ENCODE results near the gene VPS37B.
A peak's percentile ranks its signal among the peaks of the same experiment; 100 is the strongest.

Gene VPS37B

DNA sequence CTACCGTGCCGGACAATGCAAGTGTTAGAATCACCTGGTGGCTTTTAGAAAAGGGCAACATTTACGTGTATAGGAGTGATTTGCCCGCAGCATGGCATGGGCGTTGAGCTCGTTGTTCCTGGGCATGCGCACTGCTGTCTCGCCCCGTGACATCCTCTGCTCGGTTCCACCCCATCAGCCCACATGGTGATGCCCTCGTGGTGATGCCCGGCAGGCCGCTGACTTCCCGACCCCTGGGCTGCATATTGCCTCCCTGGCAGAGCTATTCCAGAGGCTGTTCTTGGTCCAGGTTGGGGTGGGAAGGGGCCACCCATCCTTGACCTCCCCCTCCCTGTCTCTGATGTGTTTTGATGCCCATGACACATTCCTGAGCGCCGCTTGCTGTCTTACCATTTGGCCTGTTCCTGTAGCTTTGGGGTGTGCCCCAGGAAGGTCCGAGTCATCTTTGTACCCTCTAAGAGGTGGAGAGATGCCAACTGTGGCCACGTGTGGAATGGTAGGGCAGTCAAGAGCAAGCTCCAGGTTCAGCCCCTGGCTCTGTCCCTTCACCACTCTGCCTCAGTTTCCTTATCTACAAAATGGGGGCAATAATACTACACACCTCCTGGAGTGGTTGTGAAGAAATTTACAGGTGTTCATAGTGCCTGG is 55.9 kb downstream of the VPS37B start:
- no peak for DNase-seq (ENCODE audit: low read depth)

GRCh38 chr12:122838841-122839240 is 57.1 kb downstream of the VPS37B start:
- no peak for DNase-seq (ENCODE audit: low read depth)

GRCh38 chr12:122837306-122838265 is 58.3 kb downstream of the VPS37B start:
- no peak for DNase-seq (ENCODE audit: low read depth)

- DNase-seq (ENCODE audit: low read depth) = no peak
These were observed 59.6 kb downstream of the VPS37B start for GRCh38 chr12:122836027-122836921.

DNA sequence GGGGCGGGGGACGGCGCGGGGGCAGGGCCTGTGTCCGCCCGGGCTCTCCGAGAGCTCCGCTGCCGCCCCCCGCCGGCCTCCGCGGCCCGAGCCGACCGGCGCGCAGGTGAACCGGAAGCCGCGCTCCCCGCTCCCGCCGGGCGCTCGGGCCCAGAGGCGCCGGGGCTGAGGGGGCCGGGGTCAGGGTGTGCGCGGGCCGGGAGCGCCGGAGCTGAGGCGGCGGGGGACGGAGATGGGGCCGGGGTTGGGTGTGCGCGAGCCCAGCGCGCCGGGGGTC is 60.2 kb downstream of the VPS37B start:
- no peak for DNase-seq (ENCODE audit: low read depth)

GRCh38 chr12:122834921-122835749 is 60.8 kb downstream of the VPS37B start, which contains the start of gene HIP1R:
TSS of gene HIP1R (plus strand) at chr12:122835457. CDS start at chr12:122835551, 94 bp downstream.
- DNase-seq (ENCODE audit: low read depth) = no peak

DNA sequence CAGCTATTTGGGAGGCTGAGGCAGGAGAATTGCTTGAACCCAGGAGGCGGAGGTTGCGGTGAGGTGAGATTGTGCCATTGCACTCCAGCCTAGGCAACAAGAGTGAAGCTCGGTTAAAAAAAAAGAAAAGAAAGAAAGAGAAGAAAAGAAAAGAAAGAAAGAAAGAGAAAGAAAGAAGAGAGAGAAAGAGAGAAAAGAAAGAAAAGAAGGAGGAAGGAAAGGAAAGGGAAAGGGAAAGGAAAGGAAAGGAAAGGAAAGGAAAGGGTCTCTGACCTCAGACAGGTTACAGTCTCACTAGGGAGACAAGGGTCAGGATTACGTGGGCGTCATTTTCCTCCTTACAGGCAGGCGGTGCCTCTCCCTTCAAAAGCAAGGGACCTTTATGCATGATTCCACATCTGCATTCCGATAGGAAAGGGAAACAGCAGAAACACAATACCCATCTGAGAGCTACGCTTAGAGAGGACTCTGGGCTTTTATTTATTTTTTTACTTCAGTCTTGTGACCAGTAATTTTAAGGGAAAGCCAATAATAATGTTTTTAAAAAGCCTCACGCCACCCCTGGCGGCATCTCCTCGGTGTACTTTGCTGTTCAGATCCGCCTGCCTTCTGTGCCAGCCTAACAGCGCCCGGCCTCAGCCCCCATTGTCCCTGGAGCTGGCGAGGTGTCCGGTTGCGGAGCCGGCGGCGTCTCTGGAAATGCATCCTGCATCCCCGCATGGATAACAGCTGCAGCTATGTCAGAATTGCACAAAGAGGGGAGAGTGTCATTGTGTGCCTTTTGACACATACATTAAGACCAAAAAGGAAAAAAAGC is 61.6 kb downstream of the VPS37B start:
- no peak for DNase-seq (ENCODE audit: low read depth)

DNA sequence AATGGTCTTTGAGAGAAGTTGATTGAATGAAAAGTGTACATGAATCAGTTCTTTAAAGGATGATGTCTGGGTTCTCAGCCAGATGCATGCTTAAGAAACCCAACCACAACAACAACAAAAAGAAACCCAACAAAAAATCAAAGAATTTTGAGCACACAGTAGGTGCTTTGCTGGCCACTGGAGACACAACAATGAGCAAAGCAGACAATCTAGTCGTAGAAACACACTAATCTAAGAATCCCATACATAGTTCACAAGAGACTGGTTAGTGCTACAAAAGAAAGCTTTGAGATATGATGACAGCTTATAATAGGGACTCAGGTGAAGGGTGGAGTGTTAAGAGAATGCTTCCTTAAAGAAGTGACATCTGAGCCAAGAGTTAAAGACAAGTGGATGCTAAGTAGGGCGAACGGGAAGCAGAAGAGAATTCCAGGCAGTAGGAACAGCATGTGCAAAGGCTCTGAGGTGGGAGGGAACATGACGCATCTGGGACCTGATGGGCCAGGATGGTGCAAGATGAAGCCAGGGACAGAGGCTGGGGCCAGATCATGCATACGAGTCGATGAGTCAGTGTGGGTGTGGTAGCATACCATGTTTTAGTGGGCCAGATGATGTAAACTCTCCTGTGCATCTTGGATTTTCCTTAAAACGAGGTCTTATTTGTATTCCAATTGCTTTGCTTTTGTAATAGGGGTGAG is 65.3 kb downstream of the VPS37B start:
- DNase-seq (ENCODE audit: low read depth) = peak; percentile 54

GRCh38 chr12:122827258-122827657 is 68.7 kb downstream of the VPS37B start:
- DNase-seq (ENCODE audit: low read depth) = no peak

DNA sequence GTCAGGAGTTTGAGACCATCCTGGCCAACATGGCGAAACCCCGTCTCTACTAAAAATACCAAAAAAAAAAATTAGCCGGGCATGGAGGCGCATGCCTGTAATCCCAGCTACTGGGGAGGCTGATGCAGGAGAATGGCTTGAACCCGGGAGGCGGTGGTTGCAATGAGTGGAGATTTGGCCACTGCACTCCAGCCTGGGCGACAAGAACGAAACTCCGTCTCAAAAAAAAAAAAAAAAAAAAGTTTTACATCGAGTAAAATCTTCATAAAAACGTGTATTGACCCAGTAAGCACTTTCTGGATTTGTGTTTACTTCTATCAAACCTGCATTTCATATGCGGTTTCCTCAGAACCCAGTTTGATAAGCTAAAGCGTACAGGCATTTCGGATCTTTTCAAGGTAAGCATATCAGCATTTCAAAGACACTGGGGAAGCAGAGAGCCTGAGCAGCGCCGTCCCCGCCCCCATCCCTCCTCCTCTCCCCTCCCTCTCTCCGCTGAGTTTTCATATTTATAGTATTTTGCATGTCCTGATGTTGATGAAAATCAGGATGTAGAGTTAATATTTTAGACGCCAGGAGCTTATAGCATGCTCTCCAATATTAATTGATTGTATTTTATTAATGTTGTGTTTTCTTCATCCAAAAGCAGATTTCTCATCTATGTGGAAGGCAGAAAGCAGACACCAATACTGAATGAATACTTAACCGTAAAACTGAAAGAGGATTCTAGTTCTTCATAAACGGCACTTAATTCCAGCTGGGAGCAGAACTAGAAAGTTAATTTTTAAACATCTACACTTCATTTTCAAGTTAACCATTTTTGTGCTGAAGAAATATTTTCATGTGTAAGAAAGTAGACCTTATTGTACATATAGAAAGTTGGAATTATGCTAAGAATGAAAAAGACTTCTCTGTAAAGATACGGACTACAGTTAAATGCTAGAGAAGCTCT is 69.9 kb downstream of the VPS37B start:
- DNase-seq (ENCODE audit: low read depth) = no peak

- no peak for DNase-seq (ENCODE audit: low read depth)
These were observed 72.5 kb downstream of the VPS37B start for GRCh38 chr12:122823429-122823828.

- DNase-seq (ENCODE audit: low read depth) = no peak
These were observed 75.1 kb downstream of the VPS37B start for GRCh38 chr12:122820838-122821271.

DNA sequence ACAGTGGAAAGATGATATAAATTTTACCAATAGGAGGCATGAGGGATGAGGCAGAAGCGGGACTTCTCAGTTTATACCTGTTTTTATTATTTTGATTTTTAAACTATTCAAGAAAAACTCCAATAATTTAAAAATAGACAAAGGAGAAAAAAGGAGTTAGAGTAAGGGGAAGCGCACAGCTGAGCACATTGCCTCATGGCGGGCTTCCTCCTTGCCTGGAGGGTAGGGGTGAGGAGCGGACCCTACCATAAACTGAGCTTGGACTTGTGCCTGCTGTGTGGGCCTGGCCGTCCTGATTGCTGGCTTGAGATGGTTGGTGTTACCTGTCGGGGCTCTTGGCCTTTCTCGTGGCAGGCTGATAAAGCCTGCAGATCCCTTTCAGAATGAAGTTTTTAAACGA is 75.8 kb downstream of the VPS37B start:
- DNase-seq (ENCODE audit: low read depth) = no peak

DNA sequence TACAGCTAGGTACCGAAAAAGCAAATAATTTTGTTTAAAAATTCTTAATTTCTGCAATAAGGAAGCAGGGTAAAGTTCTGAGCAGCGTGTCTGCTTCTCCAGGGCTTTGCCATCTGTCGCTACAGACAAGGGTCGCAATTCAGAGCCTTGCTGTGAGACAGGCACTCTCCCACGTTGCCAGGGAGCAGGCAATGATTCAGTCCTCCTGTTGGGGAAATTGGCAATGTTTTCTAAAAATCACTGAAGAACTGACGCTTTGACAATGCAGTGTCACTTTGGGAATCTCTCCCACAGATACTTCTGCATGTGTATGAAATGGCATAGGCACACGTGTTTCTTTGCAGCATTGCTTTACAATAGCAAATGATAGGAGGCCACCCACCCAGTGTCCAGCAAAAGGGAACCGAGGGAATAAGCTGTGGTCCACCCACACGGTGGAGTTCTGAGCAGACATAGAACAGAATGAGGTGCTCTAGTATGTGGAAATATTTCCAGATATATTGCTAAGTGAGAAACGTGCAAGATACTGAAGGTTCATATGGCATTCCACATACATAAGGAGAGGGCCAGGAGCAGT is 76.6 kb downstream of the VPS37B start:
- no peak for DNase-seq (ENCODE audit: low read depth)

Measured in GM04504 (cell line).